SK-N-MC (cell line): ENCODE data around the gene GGT7.

Experiments used
- DNase-seq: peaks from one replicate; pipeline ENCODE4 v3.0.0-alpha.2; 2011; ENCODE audit warnings: low read depth, low spot score
- H3K27ac ChIP-seq: fragments of 200-600 bp; sonication (generic); 2 replicates; pipeline ENCODE4 v1.5.1; 2016; ENCODE audit warnings: mixed run types
- H3K36me3 ChIP-seq: fragments of 200-600 bp; sonication (generic); 2 replicates; pipeline ENCODE4 v1.6.1; 2017; ENCODE audit warnings: antibody characterized with exemption, low read length, mixed read lengths; ENCODE audit not compliant: insufficient read depth
- H3K4me3 ChIP-seq: fragments of 200-600 bp; sonication (generic); 2 replicates; pipeline ENCODE4 v1.5.1; 2016
- H3K9ac ChIP-seq: fragments of 200-600 bp; sonication (generic); 2 replicates; pipeline ENCODE4 v1.8.0; 2017; ENCODE audit warnings: mixed run types, mixed read lengths; ENCODE audit not compliant: insufficient read length
- H3K9me3 ChIP-seq: fragments of 200-600 bp; sonication (generic); 2 replicates; pipeline ENCODE4 v1.6.1; 2017; ENCODE audit warnings: low read depth, mild to moderate bottlenecking, antibody characterized with exemption, low read length, moderate library complexity, mixed read lengths
- EZH2 ChIP-seq: fragments of 200-600 bp; sonication (generic); IDR thresholded peaks from one replicate; pipeline ENCODE4 v1.6.1; 2017; ENCODE audit warnings: antibody characterized with exemption
- FOXP2 ChIP-seq: optimal IDR thresholded peaks from 2 replicates; pipeline ENCODE3; 2011; ENCODE audit warnings: mild to moderate bottlenecking, moderate library complexity; ENCODE audit not compliant: insufficient read depth; ENCODE audit errors: extremely low read length, control extremely low read depth
- POLR2AphosphoS5 ChIP-seq: IDR thresholded peaks from 2 replicates; pipeline ENCODE4 v1.6.1; 2012; ENCODE audit warnings: mild to moderate bottlenecking, low read depth, low read length, borderline replicate concordance

The GGT7 gene

GRCh38 chr20:34859367-34859766, 13.3 kb downstream of the GGT7 start:
- H3K27ac ChIP-seq, result no peak overlapping the region
- no peak overlapping the region for H3K9ac ChIP-seq
- TF ChIP-seq EZH2 (no peak), POLR2AphosphoS5 (no peak), FOXP2 (no peak)
- H3K36me3 ChIP-seq, result no peaks in the 10 kb centered on the region
- DNase-seq, result no peak
- no peak overlapping the region for H3K4me3 ChIP-seq
- no peaks in the 10 kb centered on the region for H3K9me3 ChIP-seq

DNA sequence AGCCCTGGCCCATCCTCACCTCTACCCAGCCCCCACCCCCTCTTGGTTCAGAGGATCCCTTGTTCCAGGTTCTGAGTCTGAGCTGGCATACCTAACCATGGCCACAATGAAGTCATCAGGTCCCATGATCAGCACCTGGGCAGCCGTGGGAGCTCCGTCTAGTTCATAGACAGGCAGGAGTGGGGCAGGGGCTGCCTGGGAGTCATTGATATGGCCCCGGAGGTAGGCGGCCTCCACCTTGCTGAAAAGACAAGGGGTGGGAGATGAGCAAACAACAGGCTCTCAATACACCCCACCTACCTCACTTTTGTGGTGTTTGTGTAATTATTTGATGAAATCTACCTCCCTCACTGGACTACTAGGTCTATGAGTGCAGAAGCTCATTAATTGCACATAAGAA, 20.4 kb downstream of the GGT7 start:
- Histone ChIP-seq H3K36me3 (no peaks in the 10 kb centered on the region; the same call in 1 of the 2 replicates), H3K9me3 (no peaks in the 10 kb centered on the region), H3K4me3 (no peak overlapping the region), H3K27ac (no peak overlapping the region), H3K9ac (no peak overlapping the region)
- TF ChIP-seq FOXP2, result no peak
- no peak for TF ChIP-seq POLR2AphosphoS5
- no peak for TF ChIP-seq EZH2
- DNase-seq, result no peak

DNA sequence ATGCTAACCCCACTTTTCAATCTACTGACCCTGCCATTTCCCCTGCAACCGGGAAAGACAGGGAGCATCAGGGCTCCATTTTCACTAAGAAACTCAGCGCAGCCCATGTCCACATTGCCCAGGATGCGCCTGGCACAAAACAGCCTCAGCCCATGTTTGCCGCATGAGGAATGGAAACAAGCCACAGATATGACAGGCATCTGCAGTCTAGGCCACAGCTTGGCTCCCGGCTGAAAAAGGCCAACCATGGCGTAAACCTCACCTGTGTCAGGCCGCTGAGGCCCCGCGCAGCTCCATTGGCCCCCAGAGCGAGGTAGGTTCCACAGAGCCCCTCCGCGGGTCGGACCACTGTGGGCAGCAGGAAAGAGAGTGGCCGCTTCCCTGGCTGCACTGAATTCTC, 21.7 kb downstream of the GGT7 start:
- no peaks in the 10 kb centered on the region; the same call in 1 of the 2 replicates for H3K36me3 ChIP-seq
- H3K4me3 ChIP-seq, result no peak overlapping the region
- no peak for DNase-seq
- TF ChIP-seq POLR2AphosphoS5 (no peak), FOXP2 (no peak), EZH2 (no peak)
- no peaks in the 10 kb centered on the region for H3K9me3 ChIP-seq
- H3K27ac ChIP-seq, result no peak overlapping the region
- H3K9ac ChIP-seq, result no peak overlapping the region

DNA sequence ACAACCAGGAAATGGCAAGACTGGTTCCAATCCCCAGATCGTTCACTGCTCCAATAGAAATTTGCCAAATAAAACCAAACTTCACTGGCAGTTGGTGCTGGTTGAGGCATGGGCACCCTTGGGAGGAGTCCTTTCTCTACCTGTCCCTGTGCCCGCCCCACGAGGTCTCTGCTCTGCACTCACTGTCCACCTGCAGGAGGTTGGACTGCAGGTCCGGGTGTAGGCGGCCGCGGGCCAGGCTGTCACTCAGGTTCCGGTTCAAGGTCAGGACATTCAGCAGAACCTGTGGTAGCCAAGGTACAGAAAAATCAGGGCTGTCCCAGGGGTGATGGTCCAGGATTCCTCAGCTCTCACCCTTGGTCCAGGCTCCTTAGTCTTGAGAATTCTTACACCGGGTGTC, 22.9 kb downstream of the GGT7 start:
- H3K9me3 ChIP-seq, result no peaks in the 10 kb centered on the region
- no peak for TF ChIP-seq FOXP2
- no peak for TF ChIP-seq POLR2AphosphoS5
- TF ChIP-seq EZH2, result no peak
- no peaks in the 10 kb centered on the region; the same call in 1 of the 2 replicates for H3K36me3 ChIP-seq
- H3K4me3 ChIP-seq, result no peak overlapping the region
- DNase-seq, result no peak
- H3K9ac ChIP-seq, result no peak overlapping the region
- no peak overlapping the region for H3K27ac ChIP-seq

- no peak overlapping the region for H3K9ac ChIP-seq
- DNase-seq, result no peak
- H3K27ac ChIP-seq, result no peak overlapping the region
- no peaks in the 10 kb centered on the region; the same call in 1 of the 2 replicates for H3K36me3 ChIP-seq
- H3K4me3 ChIP-seq, result no peak overlapping the region
- TF ChIP-seq FOXP2 (no peak), EZH2 (no peak), POLR2AphosphoS5 (no peak)
- no peaks in the 10 kb centered on the region for H3K9me3 ChIP-seq
Observed at GRCh38 chr20:34848597-34848996, 24.1 kb downstream of the GGT7 start.

GRCh38 chr20:34843421-34843820, 29.2 kb downstream of the GGT7 start:
- H3K36me3 ChIP-seq, result no peaks in the 10 kb centered on the region
- H3K9ac ChIP-seq, result no peak overlapping the region
- TF ChIP-seq POLR2AphosphoS5 (no peak), EZH2 (no peak), FOXP2 (no peak)
- H3K27ac ChIP-seq, result no peak overlapping the region
- H3K9me3 ChIP-seq, result no peaks in the 10 kb centered on the region
- DNase-seq, result no peak
- H3K4me3 ChIP-seq, result no peak overlapping the region

DNA sequence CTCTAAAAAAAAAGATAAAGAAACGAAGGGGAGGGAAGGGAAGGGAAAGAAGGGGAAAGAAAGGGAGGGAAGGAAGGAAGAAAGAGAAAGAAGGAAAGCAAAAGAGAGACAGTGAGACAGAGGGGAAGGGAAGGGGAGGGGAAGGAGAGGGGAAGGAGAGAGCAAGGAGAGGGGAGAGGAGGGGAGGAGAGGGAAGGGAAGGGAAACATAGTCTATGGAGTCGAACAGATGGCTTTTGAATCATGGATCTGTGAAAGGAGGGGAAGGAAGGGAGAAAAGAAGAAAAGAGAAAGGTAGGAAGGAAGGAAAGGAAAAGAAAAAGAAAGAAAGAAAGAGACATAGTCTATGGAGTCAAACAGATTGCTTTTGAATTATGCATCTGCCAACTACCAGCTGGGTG, 30.5 kb downstream of the GGT7 start:
- Histone ChIP-seq H3K9ac (no peak overlapping the region), H3K27ac (no peak overlapping the region), H3K36me3 (no peaks in the 10 kb centered on the region), H3K4me3 (no peak overlapping the region), H3K9me3 (no peaks in the 10 kb centered on the region)
- TF ChIP-seq EZH2, result no peak
- no peak for TF ChIP-seq POLR2AphosphoS5
- no peak for TF ChIP-seq FOXP2
- DNase-seq, result no peak

GRCh38 chr20:34834459-34834893, 38.2 kb downstream of the GGT7 start:
- Histone ChIP-seq H3K9me3 (no peaks in the 10 kb centered on the region), H3K36me3 (no peaks in the 10 kb centered on the region), H3K27ac (no peak overlapping the region), H3K4me3 (peak overlapping the region; percentile 63), H3K9ac (no peak overlapping the region)
- TF ChIP-seq POLR2AphosphoS5 (no peak), FOXP2 (no peak), EZH2 (no peak)
- peak; percentile 18 for DNase-seq

- DNase-seq, result no peak
- no peak overlapping the region for H3K27ac ChIP-seq
- no peaks in the 10 kb centered on the region for H3K9me3 ChIP-seq
- no peak overlapping the region for H3K9ac ChIP-seq
- H3K4me3 ChIP-seq, result no peak overlapping the region
- TF ChIP-seq FOXP2 (no peak), EZH2 (no peak), POLR2AphosphoS5 (no peak)
- no peaks in the 10 kb centered on the region for H3K36me3 ChIP-seq
Observed at GRCh38 chr20:34831936-34832335, 40.7 kb downstream of the GGT7 start.

DNA sequence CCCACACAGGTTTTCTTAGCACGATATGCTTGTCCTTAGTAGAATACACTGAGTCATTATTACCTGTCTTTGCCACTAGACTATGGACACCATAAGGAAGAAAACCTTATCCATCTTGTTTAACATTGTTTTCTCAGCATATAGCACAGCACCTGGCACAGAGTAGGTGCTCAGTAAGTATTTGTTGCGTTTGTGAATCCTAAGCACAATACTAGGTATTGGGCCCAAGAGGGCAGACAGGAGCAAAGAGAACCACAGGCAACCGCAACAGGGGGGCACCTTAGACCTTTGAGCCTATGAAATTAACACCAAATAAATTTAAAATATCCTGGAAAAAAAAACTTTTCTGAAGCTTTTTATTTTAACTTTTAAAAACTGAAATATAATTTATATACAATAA, 43.5 kb downstream of the GGT7 start:
- no peaks in the 10 kb centered on the region for H3K9me3 ChIP-seq
- no peak overlapping the region for H3K4me3 ChIP-seq
- DNase-seq, result no peak
- H3K9ac ChIP-seq, result no peak overlapping the region
- no peaks in the 10 kb centered on the region for H3K36me3 ChIP-seq
- no peak for TF ChIP-seq EZH2
- TF ChIP-seq POLR2AphosphoS5, result no peak
- TF ChIP-seq FOXP2, result no peak
- H3K27ac ChIP-seq, result no peak overlapping the region
